ENCODE measurements around the gene COL5A1.

DNA sequence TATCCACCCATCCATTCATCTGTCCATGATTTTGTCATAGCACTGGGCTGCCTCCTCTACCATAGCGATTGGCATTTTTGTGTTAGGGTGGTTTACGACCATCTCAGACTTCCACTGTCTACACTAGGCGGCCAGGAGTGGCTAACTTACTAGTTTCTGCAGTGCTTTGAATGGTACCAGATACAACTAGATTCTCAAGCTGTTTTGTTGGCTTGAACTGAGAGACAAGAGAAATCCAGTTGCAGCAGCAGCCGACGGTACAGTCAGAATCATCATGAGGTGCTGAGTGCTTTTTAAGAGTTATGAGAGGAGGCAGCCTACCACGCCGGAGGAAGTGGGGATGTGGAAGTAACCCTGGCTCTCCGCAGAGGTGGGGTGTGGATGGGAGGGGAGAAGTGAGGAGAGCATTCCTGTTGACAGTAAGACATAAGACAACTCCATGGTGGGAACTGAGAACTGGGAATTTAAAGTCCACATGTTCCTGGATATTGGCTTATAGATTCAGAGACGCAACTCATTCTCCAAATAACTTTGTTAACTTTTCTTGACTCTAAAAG is 27.9 kb downstream of the COL5A1 start:
- TF ChIP-seq YY1 (IDR thresholded peaks at IDR 0.05; ENCODE audit: insufficient read depth, insufficient read length), result no peak
- no peak for TF ChIP-seq ZNF274 (IDR thresholded peaks at IDR 0.05; ENCODE audit: low read depth, low read length)
- no peak for TF ChIP-seq SUZ12 (IDR thresholded peaks at IDR 0.05; ENCODE audit: extremely low read depth, insufficient read depth, insufficient read length)
